Activated CD4-positive, alpha-beta T cell treated with anti-CD3 and anti-CD28 coated beads, Interleukin-2, amount 50 U/mL, for 24 hours (primary cell): ENCODE results near the gene KHK.

Experiments used
- DNase-seq, 2 donors: peaks; one replicate each; pipeline ENCODE4 v3.0.0-alpha.2; 2020; ENCODE audit warnings: low read depth in 1 of 2, low spot score in 1 of 2

KHK gene

GRCh38 chr2:27149570-27150405 lies 63.2 kb downstream of the KHK start:
- no peak for DNase-seq
